Peyer's patch (tissue), 4 donors: ENCODE results near the gene DNAJB1. TPM values are rescaled to one million over a fixed set of nuclear protein-coding genes. Genes with fewer than 3 reads are reported as not detected.

Experiments
- DNase-seq, 3 donors: peaks; one replicate each; pipeline ENCODE4 v3.0.0-alpha.2; 2017 to 2019
- H3K27ac ChIP-seq, 4 donors: fragments of 200-600 bp; sonication (generic); one replicate each; pipeline ENCODE4 v1.5.1; 2016 to 2019
- H3K27me3 ChIP-seq, 2 donors: fragments of 200-600 bp; sonication (generic); one replicate each; pipeline ENCODE4 v1.5.1; 2019
- H3K36me3 ChIP-seq, 3 donors: fragments of 200-600 bp; sonication (generic); one replicate each; pipeline ENCODE4 v1.5.1; 2016 to 2019
- H3K4me1 ChIP-seq, 4 donors: fragments of 200-600 bp; sonication (generic); one replicate each; pipeline ENCODE4 v1.5.1; 2016 to 2019
- H3K4me3 ChIP-seq, 4 donors: fragments of 200-600 bp; sonication (generic); 1 replicate in 3 of 4; 2 replicates in 1 of 4; pipeline ENCODE4 v1.5.1; 2016 to 2019; ENCODE audit warnings: mild to moderate bottlenecking in 1 of 4
- H3K9me3 ChIP-seq, 4 donors: fragments of 200-600 bp; sonication (generic); one replicate each; pipeline ENCODE4 v1.5.1; 2016 to 2019; ENCODE audit warnings: mild to moderate bottlenecking in 1 of 4
- CTCF ChIP-seq, 6 experiments: fragments of 450-650 bp in 4 of 6; fragments of 200-600 bp in 2 of 6; sonication (generic) in 1 of 6; IDR thresholded peaks; one replicate each; pipeline ENCODE4 v1.5.1; 2017 to 2019; ENCODE audit warnings: antibody characterized with exemption in 6 of 6, mild to moderate bottlenecking in 3 of 6, moderate library complexity in 1 of 6
- POLR2A ChIP-seq, 2 donors: fragments of 450-650 bp; IDR thresholded peaks; one replicate each; pipeline ENCODE4 v1.5.1; 2017; ENCODE audit warnings: antibody characterized with exemption in 2 of 2, mild to moderate bottlenecking in 2 of 2, moderate library complexity in 2 of 2
- total RNA-seq, 4 donors: library from RNA; depleted of rRNA; stranded (reverse); fragments of >200 nt; gene quantifications; one replicate each; pipeline ENCODE4 v1.1.0, GENCODE V29; 2016

The DNAJB1 gene
- total RNA-seq, 4 donors from 2014 or later, result 34.5 to 60.2 (median 54.1) TPM

GRCh38 chr19:14477418-14478112, 40.6 kb downstream of the DNAJB1 start:
- no peak for DNase-seq
- peaks cover 0 to 43% (median 0%) of the 10 kb centered on the region in 3 donors for H3K36me3 ChIP-seq
- no peak overlapping the region for H3K4me3 ChIP-seq
- no peaks in the 10 kb centered on the region for H3K9me3 ChIP-seq
- peaks cover 0 to 37% (median 12%) of the 10 kb centered on the region in 4 donors for H3K4me1 ChIP-seq
- H3K27ac ChIP-seq, result peak overlapping the region in 2 of 4 donors; percentile 40 to 57
- TF ChIP-seq POLR2A (IDR thresholded peaks at IDR 0.05), result no peak
- H3K27me3 ChIP-seq, result peaks cover 0 to 3% of the 10 kb centered on the region in 2 donors

- Histone ChIP-seq H3K9me3 (no peaks in the 10 kb centered on the region), H3K36me3 (peaks cover 0 to 35% (median 0%) of the 10 kb centered on the region in 3 donors), H3K27me3 (peaks cover 0 to 3% of the 10 kb centered on the region in 2 donors), H3K4me3 (no peak overlapping the region), H3K4me1 (peaks cover 0 to 44% (median 18%) of the 10 kb centered on the region in 4 donors), H3K27ac (peak overlapping the region in 2 of 4 donors; percentile 40 to 57)
- peak in 2 of 3 donors; percentile 31 to 69 for DNase-seq
- TF ChIP-seq CTCF (IDR thresholded peaks at IDR 0.05), result no peak
These were observed 41.4 kb downstream of the DNAJB1 start for GRCh38 chr19:14476673-14477401.

GRCh38 chr19:14476327-14476672, 41.9 kb downstream of the DNAJB1 start:
- Histone ChIP-seq H3K36me3 (peaks cover 0 to 33% (median 0%) of the 10 kb centered on the region in 3 donors), H3K27ac (peak overlapping the region in 3 of 4 donors; percentile 30 to 57 (median 40))
- TF ChIP-seq POLR2A (IDR thresholded peaks at IDR 0.05), result no peak
- TF ChIP-seq CTCF (IDR thresholded peaks at IDR 0.05), result no peak

GRCh38 chr19:14475251-14476073, 42.7 kb downstream of the DNAJB1 start, which contains the start of gene PTGER1:
PTGER1 (minus strand) TSS chr19:14475354; CDS start chr19:14474320, 1,034 bp downstream.
- no peak for DNase-seq
- peak within 1 kb of the TSS in 1 of 4 donors; percentile 11 for H3K4me3 ChIP-seq
- peaks cover 0 to 3% of the 10 kb centered on the region in 2 donors for H3K27me3 ChIP-seq
- peaks cover 0 to 45% (median 18%) of the 10 kb centered on the region in 4 donors for H3K4me1 ChIP-seq
- TF ChIP-seq CTCF (IDR thresholded peaks at IDR 0.05) (peak in 2 of 6 experiments; percentile 8 to 24), POLR2A (IDR thresholded peaks at IDR 0.05) (no peak)
- H3K36me3 ChIP-seq, result peaks cover 0 to 38% (median 0%) of the 10 kb centered on the region in 3 donors
- peak within 1 kb of the TSS in 3 of 4 donors; percentile 30 to 57 (median 40) for H3K27ac ChIP-seq
- H3K9me3 ChIP-seq, result no peaks in the 10 kb centered on the region

More at GRCh38 chr19:14476327-14476672, 41.9 kb downstream of the DNAJB1 start:
- Histone ChIP-seq H3K4me3 (no peak overlapping the region), H3K9me3 (no peaks in the 10 kb centered on the region), H3K27me3 (peaks cover 0 to 3% of the 10 kb centered on the region in 2 donors), H3K4me1 (peaks cover 0 to 45% (median 18%) of the 10 kb centered on the region in 4 donors)
- no peak for DNase-seq

- H3K4me1 ChIP-seq, result peaks cover 0 to 43% (median 18%) of the 10 kb centered on the region in 4 donors
- no peak for DNase-seq
- H3K27ac ChIP-seq, result peak overlapping the region in 3 of 4 donors; percentile 1 to 57 (median 40)
- H3K36me3 ChIP-seq, result peaks cover 0 to 38% (median 0%) of the 10 kb centered on the region in 3 donors
- H3K9me3 ChIP-seq, result no peaks in the 10 kb centered on the region
- peak overlapping the region in 1 of 4 donors; percentile 11 for H3K4me3 ChIP-seq
- TF ChIP-seq CTCF (IDR thresholded peaks at IDR 0.05) (no peak), POLR2A (IDR thresholded peaks at IDR 0.05) (no peak)
- H3K27me3 ChIP-seq, result peaks cover 0 to 3% of the 10 kb centered on the region in 2 donors
These were observed 43.4 kb downstream of the DNAJB1 start for GRCh38 chr19:14474827-14475226.
